T-cell (primary cell): ENCODE results near the gene PEX13. TPM values are rescaled to one million over a fixed set of nuclear protein-coding genes. Genes with fewer than 3 reads are reported as not detected.

Experiments used
- ATAC-seq, 4 experiments: fragments of 200-7000 bp in 3 of 4; fragments of 150-1000 bp in 1 of 4; cut with Tn5 transposase; replicated peaks in 1 of 4; 1 replicate in 3 of 4; 2 replicates in 1 of 4; pipeline ENCODE4 v1.10.0; 2021; ENCODE audit warnings: moderate library complexity in 3 of 4, mild to moderate bottlenecking in 2 of 4, moderate number of reproducible peaks in 1 of 4
- CTCF ChIA-PET, 2 donors: fragments of 300-600 bp; sonication (Branson Sonifier 250); formaldehyde crosslinking; loops; one replicate each; lab custom pipeline; 2022; ENCODE audit warnings: antibody characterized with exemption in 2 of 2; lab: Charles Lee
- POLR2A ChIA-PET, 2 donors: fragments of 300-600 bp; sonication (Branson Sonifier 250); formaldehyde crosslinking; loops; one replicate each; lab custom pipeline; 2022; ENCODE audit warnings: antibody characterized with exemption in 2 of 2; lab: Charles Lee
- DNase-seq, 35 experiments: peaks; one replicate each; pipeline versions ENCODE4 v3.0.0 to v3.0.0-alpha.2; 2013 to 2023
- H3K27ac ChIP-seq: one replicate; pipeline ENCODE4 v1.5.1; 2013; ENCODE audit warnings: low read length
- H3K27me3 ChIP-seq, 2 experiments: replicated peaks in 1 of 2; 1 replicate in 1 of 2; 2 replicates in 1 of 2; pipeline versions ENCODE4 v1.6.1 to v1.7.0; 2013; ENCODE audit warnings: low read length in 1 of 2, mixed read lengths in 1 of 2; ENCODE audit not compliant: control insufficient read depth in 2 of 2, insufficient read depth in 2 of 2; ENCODE audit errors: extremely low read depth in 1 of 2
- H3K36me3 ChIP-seq, 2 donors: 1 replicate in 1 of 2; 2 replicates in 1 of 2; pipeline versions ENCODE4 v1.6.1 to v1.7.0; 2013; ENCODE audit warnings: low read length in 1 of 2; ENCODE audit not compliant: control insufficient read depth in 2 of 2, insufficient read depth in 1 of 2; ENCODE audit errors: extremely low read depth in 1 of 2
- H3K4me1 ChIP-seq, 2 experiments: 1 replicate in 1 of 2; 2 replicates in 1 of 2; pipeline versions ENCODE4 v1.6.1 to v1.7.0; 2013; ENCODE audit warnings: low read length in 2 of 2, mixed read lengths in 1 of 2; ENCODE audit not compliant: insufficient read depth in 2 of 2, control insufficient read depth in 1 of 2; ENCODE audit errors: extremely low read depth in 1 of 2
- H3K4me3 ChIP-seq, 2 donors: 1 replicate in 1 of 2; 2 replicates in 1 of 2; pipeline versions ENCODE4 v1.5.1 to v1.7.0; 2013; ENCODE audit warnings: mild to moderate bottlenecking in 2 of 2, low read length in 1 of 2, moderate library complexity in 1 of 2; ENCODE audit not compliant: control insufficient read depth in 1 of 2; ENCODE audit errors: extremely low read depth in 1 of 2
- H3K9me3 ChIP-seq: 2 replicates; pipeline ENCODE4 v1.7.0; 2013
- H3K27ac Mint-ChIP-seq, 2 donors: one replicate each; pipeline ENCODE4 v1.8.0; 2020 to 2021; ENCODE audit warnings: mild to moderate bottlenecking in 2 of 2, mixed read lengths in 2 of 2
- H3K27me3 Mint-ChIP-seq, 2 donors: one replicate each; pipeline ENCODE4 v1.8.0; 2021 to 2022; ENCODE audit warnings: mixed read lengths in 2 of 2
- H3K36me3 Mint-ChIP-seq: one replicate; pipeline ENCODE4 v1.8.0; 2021; ENCODE audit warnings: mixed read lengths
- H3K4me1 Mint-ChIP-seq, 3 donors: one replicate each; pipeline ENCODE4 v1.8.0; 2020 to 2022; ENCODE audit warnings: mixed read lengths in 3 of 3, mild to moderate bottlenecking in 1 of 3
- H3K4me3 Mint-ChIP-seq, 3 donors: one replicate each; pipeline ENCODE4 v1.8.0; 2020 to 2022; ENCODE audit warnings: mild to moderate bottlenecking in 3 of 3, mixed read lengths in 3 of 3, moderate library complexity in 3 of 3
- H3K9me3 Mint-ChIP-seq, 3 donors: one replicate each; pipeline ENCODE4 v1.8.0; 2020 to 2022; ENCODE audit warnings: mixed read lengths in 3 of 3
- WGBS: methylation state at CpG from one replicate; pipeline ENCODE4 v1.1.5; 2013; ENCODE audit warnings: missing lambda C conversion rate; ENCODE audit not compliant: insufficient coverage; 5-methylcytosine and 5-hydroxymethylcytosine counted together
- total RNA-seq, 35 experiments: library from RNA in 6 of 35; stranded (reverse) in 6 of 35; fragments of 120-200 nt in 1 of 35; gene quantifications; one replicate each; pipeline versions ENCODE4 v1.2.1 to v1.2.4 and lab custom pipeline; 2013 to 2026

Gene PEX13
- total RNA-seq, 5 donors from 2014 or later (not counting 1 experiment from before 2014, with no cell fraction given), result 12.6 to 22.8 (median 20.4) TPM

GRCh38 chr2:61042807-61043206 lies 25.3 kb downstream of the PEX13 start:
- H3K27ac Mint-ChIP-seq, result no peak overlapping the region
- ATAC-seq (no peak), DNase-seq (no peak)
- H3K27me3 Mint-ChIP-seq, result no peaks in the 10 kb centered on the region
- Histone ChIP-seq H3K4me1 (peaks cover 0 to 4% of the 10 kb centered on the region in 2 experiments), H3K27ac (no peak overlapping the region), H3K27me3 (no peaks in the 10 kb centered on the region), H3K36me3 (peaks cover 0 to 14% of the 10 kb centered on the region in 2 donors), H3K9me3 (no peaks in the 10 kb centered on the region), H3K4me3 (no peak overlapping the region)
- CTCF ChIA-PET, result no interaction called here
- H3K4me3 Mint-ChIP-seq, result no peak overlapping the region
- peaks cover 17 to 45% (median 35%) of the 10 kb centered on the region in 3 donors for H3K4me1 Mint-ChIP-seq
- POLR2A ChIA-PET, result interaction anchor here in 1 of 2 donors (0.6 kb wide), 1 partner anchor 14 kb away, joined by 5 read pairs; no protein-coding TSS in a partner anchor
- H3K36me3 Mint-ChIP-seq, result peaks cover 28% of the 10 kb centered on the region
- 80% methylated on average over 1 of the region's 3 CpGs for WGBS
- H3K9me3 Mint-ChIP-seq, result peaks cover 0 to 9% (median 0%) of the 10 kb centered on the region in 3 donors

DNA sequence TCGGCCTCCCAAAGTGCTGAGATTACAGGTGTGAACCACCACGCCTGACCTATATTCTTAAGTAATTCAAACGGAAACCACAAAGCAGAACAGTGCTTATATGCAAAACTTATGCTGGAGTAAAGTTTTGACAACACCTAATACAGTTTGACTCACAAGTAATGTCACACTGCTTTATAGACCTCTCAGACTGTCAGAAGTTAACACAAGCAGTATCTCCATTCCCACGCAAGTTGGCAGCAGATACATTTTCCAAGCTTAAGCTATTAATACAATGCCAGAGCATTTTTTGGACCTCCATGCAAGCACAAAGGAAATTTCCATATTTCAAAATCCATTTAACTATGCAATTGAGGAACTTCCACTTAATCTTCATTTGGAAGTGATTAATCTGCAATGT lies 27.1 kb downstream of the PEX13 start:
- Histone ChIP-seq H3K4me3 (no peak overlapping the region), H3K27ac (no peak overlapping the region), H3K36me3 (peaks cover 0 to 29% of the 10 kb centered on the region in 2 donors), H3K9me3 (no peaks in the 10 kb centered on the region), H3K27me3 (no peaks in the 10 kb centered on the region), H3K4me1 (peaks cover 0 to 4% of the 10 kb centered on the region in 2 experiments)
- H3K36me3 Mint-ChIP-seq, result peaks cover 31% of the 10 kb centered on the region
- peaks cover 17 to 40% (median 34%) of the 10 kb centered on the region in 3 donors for H3K4me1 Mint-ChIP-seq
- no peaks in the 10 kb centered on the region for H3K9me3 Mint-ChIP-seq
- ChIA-PET CTCF (no interaction called here), POLR2A (interaction anchor here in 1 of 2 donors (0.5 kb wide), 1 partner anchor 16 kb away, joined by 4 read pairs; no protein-coding TSS in a partner anchor)
- DNase-seq (no peak), ATAC-seq (no peak)
- WGBS, result 61% methylated on average over 3 of the region's 4 CpGs
- H3K4me3 Mint-ChIP-seq, result no peak overlapping the region
- H3K27ac Mint-ChIP-seq, result no peak overlapping the region
- no peaks in the 10 kb centered on the region for H3K27me3 Mint-ChIP-seq

DNA sequence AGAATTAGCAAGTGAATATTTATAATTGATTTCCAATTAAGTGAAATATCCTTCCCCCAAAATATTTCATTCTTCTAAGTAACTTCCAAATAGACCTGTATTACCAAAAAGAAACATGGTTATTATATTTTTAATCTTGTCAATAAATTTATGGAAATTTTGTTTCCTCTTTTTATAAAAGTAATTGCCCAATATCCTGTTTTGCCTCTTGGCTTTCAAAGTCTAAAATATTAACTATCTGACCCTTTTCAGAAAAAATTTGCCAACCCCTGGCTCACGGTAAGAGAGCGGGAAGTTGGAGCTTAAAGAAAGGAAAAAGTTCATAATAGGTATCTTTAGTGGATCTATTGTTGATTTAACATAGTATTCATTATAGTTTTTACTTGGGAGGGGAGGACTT lies 27.7 kb downstream of the PEX13 start:
- H3K4me1 Mint-ChIP-seq, result peaks cover 17 to 34% (median 29%) of the 10 kb centered on the region in 3 donors
- Histone ChIP-seq H3K27ac (no peak overlapping the region), H3K4me3 (no peak overlapping the region), H3K36me3 (peaks cover 0 to 31% of the 10 kb centered on the region in 2 donors), H3K9me3 (no peaks in the 10 kb centered on the region), H3K27me3 (no peaks in the 10 kb centered on the region), H3K4me1 (peaks cover 0 to 4% of the 10 kb centered on the region in 2 experiments)
- no CpG with 5 or more reads among the region's 2 CpGs for WGBS
- H3K4me3 Mint-ChIP-seq, result no peak overlapping the region
- H3K9me3 Mint-ChIP-seq, result no peaks in the 10 kb centered on the region
- H3K36me3 Mint-ChIP-seq, result peaks cover 31% of the 10 kb centered on the region
- CTCF ChIA-PET, result no interaction called here
- no peak for ATAC-seq
- no peak for DNase-seq
- no peak overlapping the region for H3K27ac Mint-ChIP-seq
- no peaks in the 10 kb centered on the region for H3K27me3 Mint-ChIP-seq
- POLR2A ChIA-PET, result interaction anchor here in 1 of 2 donors (0.5 kb wide), 1 partner anchor 17 kb away, joined by 4 read pairs; no protein-coding TSS in a partner anchor

DNA sequence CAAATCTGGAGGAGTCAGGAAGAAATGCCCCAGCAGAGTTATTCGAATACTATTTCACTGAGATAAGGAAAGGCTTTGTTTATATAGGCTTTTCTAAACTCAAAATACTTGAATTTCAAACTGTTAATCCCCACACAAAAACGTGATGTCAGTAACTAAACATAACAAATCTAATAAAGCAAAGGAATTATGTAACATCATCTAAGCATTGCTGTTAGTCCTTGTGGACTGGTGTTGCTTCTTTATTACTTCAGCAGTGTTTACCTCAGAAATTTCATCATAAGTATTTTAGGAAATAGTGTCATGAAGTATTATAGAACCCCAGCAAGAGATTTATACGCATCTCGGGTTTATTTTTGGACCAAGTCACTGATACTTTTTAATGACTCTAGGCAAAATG lies 28.5 kb downstream of the PEX13 start:
- H3K4me1 Mint-ChIP-seq, result peaks cover 15 to 29% (median 24%) of the 10 kb centered on the region in 3 donors
- H3K36me3 Mint-ChIP-seq, result peaks cover 31% of the 10 kb centered on the region
- peaks cover 0 to 1% of the 10 kb centered on the region in 2 experiments for H3K4me1 ChIP-seq
- no peaks in the 10 kb centered on the region for H3K9me3 ChIP-seq
- H3K27ac Mint-ChIP-seq, result no peak overlapping the region
- no peak overlapping the region for H3K4me3 Mint-ChIP-seq
- H3K27me3 ChIP-seq, result no peaks in the 10 kb centered on the region
- H3K36me3 ChIP-seq, result peaks cover 0 to 33% of the 10 kb centered on the region in 2 donors
- no peaks in the 10 kb centered on the region for H3K27me3 Mint-ChIP-seq
- ATAC-seq (no peak), DNase-seq (no peak)
- no peak overlapping the region for H3K4me3 ChIP-seq
- WGBS, result no CpG with 5 or more reads among the region's 4 CpGs
- H3K27ac ChIP-seq, result no peak overlapping the region
- ChIA-PET POLR2A (no interaction called here), CTCF (no interaction called here)
- no peaks in the 10 kb centered on the region for H3K9me3 Mint-ChIP-seq

GRCh38 chr2:61055557-61055956 lies 38.0 kb downstream of the PEX13 start:
- CTCF ChIA-PET, result no interaction called here
- Histone ChIP-seq H3K4me1 (no peaks in the 10 kb centered on the region), H3K27me3 (no peaks in the 10 kb centered on the region), H3K4me3 (no peak overlapping the region), H3K27ac (no peak overlapping the region), H3K36me3 (peaks cover 0 to 11% of the 10 kb centered on the region in 2 donors), H3K9me3 (no peaks in the 10 kb centered on the region)
- DNase-seq (no peak), ATAC-seq (no peak)
- Mint-ChIP-seq H3K27me3 (no peaks in the 10 kb centered on the region), H3K4me3 (no peak overlapping the region), H3K27ac (no peak overlapping the region), H3K36me3 (peaks cover 15% of the 10 kb centered on the region), H3K4me1 (peaks cover 0 to 5% (median 2%) of the 10 kb centered on the region in 3 donors), H3K9me3 (no peaks in the 10 kb centered on the region)
- POLR2A ChIA-PET, result no interaction called here
- WGBS, result 25% methylated on average over 1 of the region's 2 CpGs

GRCh38 chr2:61057562-61057961 lies 40.0 kb downstream of the PEX13 start:
- no peak overlapping the region for H3K27ac ChIP-seq
- Mint-ChIP-seq H3K27ac (no peak overlapping the region), H3K27me3 (no peaks in the 10 kb centered on the region), H3K4me3 (no peak overlapping the region), H3K9me3 (no peaks in the 10 kb centered on the region), H3K4me1 (peaks cover 0 to 5% (median 2%) of the 10 kb centered on the region in 3 donors), H3K36me3 (peaks cover 11% of the 10 kb centered on the region)
- no peaks in the 10 kb centered on the region for H3K9me3 ChIP-seq
- H3K36me3 ChIP-seq, result peaks cover 0 to 8% of the 10 kb centered on the region in 2 donors
- DNase-seq, result no peak
- no peak for ATAC-seq
- no peak overlapping the region for H3K4me3 ChIP-seq
- ChIA-PET POLR2A (no interaction called here), CTCF (no interaction called here)
- H3K4me1 ChIP-seq, result no peaks in the 10 kb centered on the region
- H3K27me3 ChIP-seq, result no peaks in the 10 kb centered on the region
